HG03064 (cell line): Measurements from ENCODE around the gene LSP1.

ENCODE experiments used
- ATAC-seq: cut with Tn5 transposase; IDR thresholded peaks from one replicate; pipeline ENCODE4 v1.9.1; 2021; ENCODE audit warnings: low read depth; ENCODE audit not compliant: unreplicated experiment

The LSP1 gene

DNA sequence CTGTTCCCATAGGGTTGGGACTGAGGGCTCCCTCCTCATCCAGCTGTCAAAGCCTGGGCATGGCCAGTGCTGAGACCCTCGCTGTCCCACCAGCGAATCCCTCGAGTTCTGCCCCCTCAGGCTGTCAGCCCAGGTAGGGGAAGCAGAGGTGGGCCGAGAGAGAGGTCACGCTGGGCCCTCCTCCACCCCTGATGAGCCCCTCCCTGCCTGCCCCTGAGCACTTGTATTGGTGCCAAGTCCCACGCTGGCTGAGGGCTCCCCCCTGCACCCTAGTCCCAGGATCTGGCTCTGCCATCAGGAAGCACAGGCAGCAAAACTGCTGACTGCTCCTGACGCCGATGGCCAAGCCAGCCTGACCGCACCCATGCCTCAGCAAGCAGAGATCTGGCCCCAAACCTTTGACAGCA lies 35.5 kb downstream of the LSP1 start:
- no peak for ATAC-seq

DNA sequence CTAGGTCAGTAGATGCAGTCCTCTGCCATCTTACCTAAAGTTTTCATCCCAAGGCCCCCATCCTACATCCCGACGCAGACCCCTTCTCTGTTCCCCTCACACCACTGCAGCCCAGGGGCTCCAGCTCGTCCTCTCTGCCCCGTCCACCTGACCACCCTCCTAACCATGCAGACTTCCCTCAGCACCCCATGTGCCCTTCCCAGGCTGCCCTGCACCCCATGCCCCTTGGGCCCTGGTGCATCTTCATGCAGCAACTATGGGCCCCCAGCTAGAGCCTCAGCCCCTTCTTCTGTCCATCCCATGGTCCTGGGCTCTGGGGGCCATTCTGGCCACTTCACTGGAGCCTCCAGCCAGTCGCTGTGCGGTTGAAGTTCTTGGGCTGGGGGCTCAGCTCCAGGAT lies 35.9 kb downstream of the LSP1 start:
- no peak for ATAC-seq

DNA sequence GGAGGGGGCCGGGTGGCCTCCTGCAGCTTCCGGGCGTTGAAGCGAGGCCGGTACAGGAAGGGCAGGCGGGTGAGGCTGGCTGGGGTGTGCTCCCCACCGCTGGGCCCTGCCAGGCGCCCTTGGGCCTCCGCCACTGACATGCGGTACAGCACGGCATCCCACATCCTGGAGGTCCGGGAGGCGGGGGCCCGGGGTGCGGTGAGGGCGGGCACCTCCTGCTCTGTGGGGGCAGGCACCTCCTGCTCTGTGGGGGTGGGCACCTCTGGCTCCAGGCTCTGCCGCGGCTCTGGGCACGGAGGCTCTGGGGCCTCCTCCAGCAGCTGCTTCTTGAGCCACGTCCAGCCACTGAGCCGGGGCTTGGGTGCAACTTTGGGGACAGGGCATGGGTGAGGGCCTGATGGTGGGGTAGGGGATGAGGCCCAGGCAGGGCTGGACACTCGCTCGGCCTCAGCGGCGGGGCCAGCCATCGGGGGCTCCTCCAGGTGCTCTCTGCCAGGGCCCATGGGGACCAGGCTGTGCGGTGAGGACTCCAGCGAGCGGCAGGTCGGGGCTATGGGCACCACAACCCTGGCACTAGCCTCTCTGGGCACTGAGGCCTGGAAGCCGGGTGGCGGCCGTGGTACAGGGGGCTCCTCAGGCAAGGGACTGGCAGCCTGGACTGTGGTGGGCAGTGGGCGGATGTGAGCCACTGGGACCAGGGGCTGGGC lies 36.5 kb downstream of the LSP1 start:
- no peak for ATAC-seq

DNA sequence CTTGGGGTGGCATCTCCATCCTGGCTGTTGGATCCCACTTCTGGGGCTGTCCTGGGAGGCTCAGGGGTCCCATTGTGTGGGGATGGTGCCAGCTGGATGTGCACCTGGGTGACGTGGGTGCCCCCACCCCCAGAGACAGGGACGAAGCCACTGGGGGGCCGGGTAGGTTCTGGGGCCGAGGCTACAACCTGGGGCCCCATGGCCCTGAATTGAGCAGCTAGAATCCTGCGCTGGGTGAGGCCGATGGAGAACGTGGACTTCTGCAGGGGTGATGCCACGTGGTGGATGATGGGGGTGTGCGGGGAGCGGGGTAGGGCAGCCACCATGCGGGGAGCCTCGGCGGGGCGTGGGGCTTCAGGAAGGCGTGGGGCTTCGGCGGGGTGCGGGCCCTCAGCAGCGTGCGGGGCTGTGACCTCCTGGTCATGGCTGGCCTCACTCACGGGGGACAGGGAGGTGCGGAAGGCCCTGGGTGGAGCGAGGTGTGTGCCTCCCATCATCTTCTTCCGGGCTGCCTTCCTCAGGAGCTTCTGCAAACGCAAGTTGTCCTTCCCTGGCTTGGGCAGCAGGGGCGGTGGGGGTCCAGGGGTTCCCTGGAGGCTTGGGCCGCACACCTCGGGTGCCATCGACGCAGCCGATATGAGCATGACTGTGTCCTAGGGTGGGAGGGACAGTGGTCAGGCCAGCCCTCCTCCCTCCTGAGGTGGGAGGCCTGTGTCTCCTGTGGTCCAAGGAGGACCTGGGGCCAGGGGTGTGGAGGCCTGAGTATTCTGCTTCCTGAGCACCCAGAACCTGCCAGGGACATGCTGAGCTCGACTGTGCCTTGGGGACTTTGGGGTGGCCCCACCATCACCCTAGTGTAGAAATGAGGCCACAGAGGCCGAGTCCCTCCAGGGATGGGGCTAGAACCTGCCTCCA lies 37.3 kb downstream of the LSP1 start:
- no peak for ATAC-seq

- no peak for ATAC-seq
Observed at GRCh38 chr11:1890856-1891830, 38.3 kb downstream of the LSP1 start.

GRCh38 chr11:1891831-1892115 lies 38.9 kb downstream of the LSP1 start, which contains the start of gene PRR33:
PRR33 (minus strand) TSS chr11:1891895; CDS start chr11:1890584, 1,311 bp downstream.
- no peak for ATAC-seq

DNA sequence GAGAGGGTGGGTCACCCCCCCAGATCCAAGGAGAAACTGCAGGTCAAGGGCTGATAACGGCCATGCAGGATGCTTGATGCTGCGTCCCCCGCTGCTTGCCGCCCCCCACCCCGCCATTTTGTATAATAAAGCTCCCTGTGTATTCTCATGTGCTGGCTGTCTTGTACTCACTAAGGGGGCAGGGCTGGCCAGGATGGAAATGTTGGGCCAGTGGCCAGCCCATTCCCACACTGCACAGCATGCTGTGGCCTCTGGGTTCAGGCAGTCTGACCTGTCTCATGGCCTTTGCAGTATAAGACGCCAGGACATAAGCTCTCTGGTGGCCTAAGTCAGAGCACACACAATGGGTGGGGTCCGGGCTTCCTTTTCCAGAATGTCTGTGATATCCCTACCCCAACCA lies 39.2 kb downstream of the LSP1 start:
- ATAC-seq, result no peak

GRCh38 chr11:1892558-1892957 lies 39.7 kb downstream of the LSP1 start:
- ATAC-seq, result no peak

- no peak for ATAC-seq
Observed at GRCh38 chr11:1893581-1894359, 40.9 kb downstream of the LSP1 start.

DNA sequence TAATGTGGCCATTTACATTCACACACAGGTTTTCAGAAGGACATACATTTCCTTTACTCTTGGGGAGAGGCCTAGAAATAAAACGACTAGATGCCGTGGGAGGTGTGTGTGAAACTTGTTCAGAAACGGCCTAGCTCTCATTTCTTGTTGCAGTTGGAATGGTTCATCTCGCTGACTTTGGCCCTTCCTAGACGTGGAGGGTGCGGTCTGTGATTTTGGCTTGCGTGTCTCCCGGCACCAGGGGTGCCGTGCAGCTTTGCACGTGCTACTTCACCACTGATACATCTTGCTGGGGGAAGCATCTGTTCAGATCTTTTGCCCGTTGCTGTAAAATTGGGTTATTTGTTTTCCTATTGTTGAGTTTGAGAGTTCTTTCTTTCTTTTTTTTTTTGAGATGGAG lies 41.9 kb downstream of the LSP1 start:
- ATAC-seq, result no peak

DNA sequence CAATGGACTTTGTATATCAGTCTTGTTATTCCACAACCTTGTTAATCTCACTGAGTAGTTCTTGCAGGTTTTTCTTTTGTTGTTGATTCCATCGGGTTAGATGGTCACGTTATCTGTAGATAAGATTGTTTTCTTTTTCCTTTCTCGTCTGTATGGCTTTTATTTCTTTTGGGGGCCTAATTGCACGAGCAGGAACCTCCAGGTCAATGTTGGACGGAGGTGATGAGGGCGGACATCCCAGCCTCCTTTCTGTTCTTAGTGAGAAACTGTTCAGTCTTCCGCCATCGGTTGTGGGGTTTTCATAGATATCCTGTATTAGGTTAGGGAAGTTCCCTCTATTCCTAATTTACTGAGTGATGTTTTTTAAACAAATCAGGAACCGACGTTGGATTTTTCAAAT lies 43.6 kb downstream of the LSP1 start:
- ATAC-seq, result no peak

- ATAC-seq, result no peak
Observed at GRCh38 chr11:1896923-1897322, 44.0 kb downstream of the LSP1 start.

DNA sequence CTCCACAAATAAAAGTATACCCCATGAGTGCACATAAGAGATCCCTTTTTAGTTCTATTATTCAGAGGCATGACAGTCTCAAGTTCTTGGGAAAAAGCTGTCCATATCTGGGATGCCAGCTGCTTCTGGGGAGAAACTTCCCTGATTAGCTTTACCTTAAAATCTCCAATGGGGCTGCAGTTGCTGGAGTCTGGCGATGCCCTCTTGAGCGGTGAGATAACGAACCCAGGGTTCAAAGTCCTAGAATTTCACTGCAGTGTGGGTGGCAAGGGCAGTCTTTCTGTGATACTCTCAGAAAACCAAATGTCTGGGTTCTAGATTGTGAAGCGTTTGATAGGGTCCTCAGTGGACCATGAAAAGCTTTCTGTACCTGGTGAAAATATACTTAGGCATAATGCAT lies 46.2 kb downstream of the LSP1 start:
- ATAC-seq, result no peak

DNA sequence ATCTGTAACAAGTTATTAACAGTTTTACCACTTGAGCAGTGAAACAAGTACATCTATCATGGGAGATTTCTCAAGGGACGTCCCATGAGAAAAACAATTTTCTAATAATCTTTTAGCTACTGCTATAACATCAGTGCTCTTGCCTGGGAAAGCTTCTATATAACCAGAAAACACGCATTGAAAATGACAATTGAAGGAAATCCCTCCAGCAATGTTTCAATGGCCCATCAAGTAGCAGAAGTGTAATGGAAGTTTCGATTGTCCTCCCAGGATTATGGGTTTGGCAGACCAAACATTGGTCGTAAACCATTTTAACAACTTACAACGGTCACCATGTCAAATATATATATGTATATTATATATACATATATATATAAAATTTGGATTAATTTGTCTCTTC lies 46.8 kb downstream of the LSP1 start:
- no peak for ATAC-seq

DNA sequence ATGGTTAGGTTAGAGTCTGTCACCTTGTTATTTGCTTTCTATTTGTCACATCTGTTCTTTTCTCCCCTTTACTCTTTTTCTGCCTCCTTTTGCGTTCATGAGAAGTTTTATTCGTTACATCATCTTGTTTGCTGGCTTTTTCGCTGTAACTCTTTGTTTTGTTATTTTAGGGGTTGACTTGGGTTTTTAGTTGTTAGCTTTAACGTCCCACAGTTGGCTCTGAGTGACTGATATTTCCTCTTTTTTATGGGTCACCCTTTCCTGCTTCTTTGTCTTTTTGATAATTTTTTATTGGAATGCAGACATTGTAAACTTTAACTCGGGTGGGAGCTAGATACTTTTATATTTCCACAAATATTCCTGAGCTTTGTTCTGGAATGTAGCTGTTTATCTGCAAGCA lies 53.3 kb downstream of the LSP1 start:
- ATAC-seq, result no peak

DNA sequence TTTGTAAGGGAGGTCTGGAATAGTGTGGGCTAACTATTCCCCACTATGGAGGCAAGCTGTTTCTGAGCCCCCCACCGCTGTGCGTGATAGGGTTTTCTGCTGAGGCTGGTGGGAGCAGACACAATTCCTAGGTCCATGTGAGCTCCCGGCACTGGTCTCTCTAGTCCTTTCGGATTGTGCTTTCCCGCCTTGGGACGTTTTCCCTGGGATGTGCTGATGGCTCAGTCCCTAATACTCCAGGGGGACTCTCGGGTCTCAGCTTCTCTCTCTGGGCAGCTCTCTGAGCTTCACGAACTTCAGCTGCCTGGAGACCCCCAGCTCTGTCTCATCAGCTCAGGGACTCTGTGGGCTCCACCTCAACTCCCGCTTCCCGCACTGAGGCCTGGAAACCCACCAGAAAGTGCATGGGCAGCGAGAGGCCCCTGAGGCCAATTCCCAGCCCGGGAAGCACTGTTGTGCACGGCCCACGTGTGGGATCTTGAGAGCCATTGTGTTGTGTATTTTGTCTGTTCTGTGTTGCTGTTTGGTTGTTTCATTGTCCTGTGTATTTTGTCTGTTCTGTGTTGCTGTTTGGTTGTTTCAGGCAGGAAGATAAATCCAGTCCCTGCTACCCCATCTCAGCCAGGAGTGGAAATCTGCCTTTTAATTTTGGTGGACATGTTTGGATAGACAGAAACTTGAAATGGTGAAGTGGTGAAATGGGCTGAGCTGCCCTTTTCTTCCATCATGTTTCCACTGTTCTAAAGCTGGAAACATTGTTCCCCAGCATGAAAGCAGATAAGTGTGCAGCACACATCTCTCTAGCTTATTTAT lies 53.9 kb downstream of the LSP1 start:
- no peak for ATAC-seq

DNA sequence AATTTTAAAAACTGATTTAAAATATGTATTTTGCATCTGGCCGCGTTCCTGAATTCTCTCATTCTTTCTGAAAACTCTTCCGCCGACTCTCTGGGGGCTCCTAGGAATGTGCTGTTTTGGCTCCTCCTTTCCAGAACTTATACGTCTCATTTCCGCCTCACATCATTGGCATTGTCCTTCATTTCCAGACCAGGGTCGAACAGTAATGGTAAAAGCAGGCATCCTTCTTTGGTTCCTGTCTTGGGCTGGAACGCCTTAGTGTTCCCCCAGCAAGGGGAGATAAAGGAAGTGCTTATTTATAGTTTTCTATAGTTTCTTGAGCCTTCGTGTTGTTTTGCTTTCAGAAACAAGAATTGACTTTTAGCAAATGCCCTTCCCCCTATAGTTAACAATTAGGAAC lies 55.7 kb downstream of the LSP1 start:
- ATAC-seq, result no peak

DNA sequence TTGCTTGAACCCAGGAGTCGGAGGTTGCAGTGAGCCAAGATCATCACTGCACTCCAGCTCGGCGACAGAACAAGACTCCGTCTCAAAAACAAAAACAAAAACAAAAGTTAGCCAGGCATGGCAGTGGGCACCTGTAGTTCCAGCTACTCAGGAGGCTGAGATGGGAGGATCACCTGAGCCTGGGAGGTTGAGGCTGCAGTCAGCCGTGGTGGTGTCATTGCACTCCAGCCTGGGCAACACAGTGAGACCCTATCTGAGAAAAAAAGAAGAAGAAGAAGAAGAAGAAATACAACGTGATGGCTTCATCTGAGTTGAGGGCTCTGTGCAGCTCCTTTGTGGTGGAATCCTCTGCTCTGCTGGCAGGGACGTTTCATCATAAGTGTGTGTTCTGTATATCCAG lies 56.6 kb downstream of the LSP1 start:
- ATAC-seq, result no peak

DNA sequence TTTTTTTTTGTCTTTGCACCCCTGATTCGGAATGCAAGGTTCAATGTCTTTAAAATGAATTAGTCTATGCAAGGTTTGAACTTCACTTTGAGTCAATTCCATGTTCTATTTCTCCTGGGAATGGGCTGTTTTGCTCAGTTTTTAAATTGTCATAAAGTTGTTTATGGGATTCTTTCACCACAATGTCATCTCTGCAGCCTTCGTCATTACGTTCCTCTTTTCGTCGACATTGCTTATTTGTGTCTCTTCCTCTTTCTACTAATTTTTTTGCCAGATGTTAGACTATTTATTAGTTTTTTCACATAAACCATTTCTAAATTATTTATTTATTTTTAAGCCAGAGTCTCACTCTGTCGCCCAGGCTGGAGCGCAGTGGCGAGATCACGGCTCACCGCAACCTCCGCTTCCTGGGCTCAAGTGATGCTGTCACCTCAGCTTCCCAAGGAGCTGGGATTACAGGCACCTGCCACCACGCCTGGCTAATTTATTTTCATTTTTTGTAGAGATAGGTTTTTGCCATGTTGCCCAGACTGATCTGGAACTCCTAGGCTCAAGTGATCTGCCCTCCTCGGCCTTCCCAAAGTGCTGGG lies 59.5 kb downstream of the LSP1 start:
- ATAC-seq, result no peak
